K562 (cell line): ENCODE results near the gene BCAN. TPM values are rescaled to one million over a fixed set of nuclear protein-coding genes. Genes with fewer than 3 reads are reported as not detected.
A peak's percentile ranks its signal among the peaks of the same experiment; 100 is the strongest.

Experiments used
- GABPB1 ChIP-seq: sonication (generic); formaldehyde crosslinking; IDR thresholded peaks from 2 replicates; pipeline ENCODE4 v1.8.0; 2022; ENCODE audit warnings: mild to moderate bottlenecking, missing genetic modification reagents
- GABPB2 ChIP-seq: fragments of 250-450 bp; sonication (Bioruptor Pico); conservative IDR thresholded peaks from 2 replicates; pipeline ENCODE4 v1.5.1; 2021; ENCODE audit warnings: mild to moderate bottlenecking
- HDAC2 ChIP-seq: fragments of 450-650 bp; IDR thresholded peaks from 2 replicates; pipeline ENCODE4 v1.6.1; 2016; ENCODE audit warnings: mild to moderate bottlenecking
- L3MBTL2 ChIP-seq: fragments of 450-650 bp; IDR thresholded peaks from 2 replicates; pipeline ENCODE4 v1.6.1; 2016; ENCODE audit warnings: mild to moderate bottlenecking, moderate library complexity
- POLR2G ChIP-seq: fragments of 200-400 bp; formaldehyde crosslinking; IDR thresholded peaks from 2 replicates; pipeline ENCODE4 v1.6.1; 2017; ENCODE audit warnings: low read depth, mild to moderate bottlenecking, antibody characterized with exemption, low read length, moderate library complexity
- SAFB ChIP-seq: fragments of 200-400 bp; formaldehyde crosslinking; IDR thresholded peaks from 2 replicates; pipeline ENCODE4 v1.6.1; 2017; ENCODE audit warnings: low read depth, low read length, borderline replicate concordance
- TAF7 ChIP-seq: fragments of 450-650 bp; IDR thresholded peaks from 2 replicates; pipeline ENCODE4 v1.6.1; 2016; ENCODE audit warnings: missing genetic modification characterization, missing compliant biosample characterization
- TBP ChIP-seq: optimal IDR thresholded peaks from 2 replicates; pipeline ENCODE3; 2011; ENCODE audit warnings: low read depth, low read length, improper control_type of control experiment
- TGIF2 ChIP-seq: sonication (generic); formaldehyde crosslinking; IDR thresholded peaks from 2 replicates; pipeline ENCODE4 v1.8.1; 2022; ENCODE audit warnings: mild to moderate bottlenecking, missing genetic modification reagents, moderate library complexity
- U2AF1 ChIP-seq: fragments of 200-400 bp; formaldehyde crosslinking; optimal IDR thresholded peaks from 2 replicates; pipeline ENCODE3; 2017; ENCODE audit warnings: mild to moderate bottlenecking, low read depth, low read length, moderate library complexity
- ZNF140 ChIP-seq: fragments of 250-450 bp; sonication (Bioruptor Pico); IDR thresholded peaks from 2 replicates; pipeline ENCODE4 v1.8.0; 2021; ENCODE audit warnings: moderate library complexity, mild to moderate bottlenecking, inconsistent platforms
- polyA plus RNA-seq, 8 experiments: library from polyadenylated mRNA; depleted of rRNA in 4 of 8; stranded (reverse) in 5 of 8; unstranded in 3 of 8; fragments of >200 nt; fragmentation: Nextera tagmentation in 2 of 8; fragmentation: Illumina TruSeq in 1 of 8; extraction: Ambion mirVana in 2 of 8; extraction: Trizol in 1 of 8; gene quantifications; 2 replicates each; pipeline versions ENCODE4 v1.2.1 to v1.2.3, GENCODE V29; 2011 to 2014; ENCODE audit warnings: inconsistent platforms in 1 of 8, missing spikeins in 1 of 8
- total RNA-seq, 7 experiments: library from RNA; depleted of rRNA in 6 of 7; stranded (reverse); fragments of >200 nt in 6 of 7; fragmentation: Illumina TruSeq in 2 of 7; extraction: Trizol in 2 of 7; gene quantifications; 2 replicates each; pipeline versions ENCODE4 v1.2.1 to v1.2.3, GENCODE V29; 2011 to 2021; ENCODE audit warnings: low replicate concordance in 1 of 7
- TF ChIP-seq, protein P1 (sequence below): fragments of 150-350 bp; conservative IDR thresholded peaks from 2 replicates; pipeline ENCODE4 v1.6.1; 2014; ENCODE audit warnings: low read length
- TF ChIP-seq, protein P2 (sequence below), 3 experiments: fragments of 200-800 bp in 1 of 3; sonication (Bioruptor generic) in 1 of 3; sonication (generic) in 1 of 3; formaldehyde crosslinking in 1 of 3; IDR thresholded peaks; 2 replicates each; pipeline versions ENCODE4 v1.6.1 to v1.8.0; 2016 to 2022; ENCODE audit warnings: mild to moderate bottlenecking in 2 of 3, missing compliant biosample characterization in 2 of 3, missing genetic modification characterization in 2 of 3, missing genetic modification reagents in 1 of 3
- TF ChIP-seq, protein P3 (sequence below): IDR thresholded peaks from 2 replicates; pipeline ENCODE4 v1.6.1; 2014; ENCODE audit warnings: antibody characterized with exemption
- TF ChIP-seq, protein P4 (sequence below): fragments of 250-450 bp; sonication (Bioruptor Pico); IDR thresholded peaks from 2 replicates; pipeline ENCODE4 v1.4.0; 2020; ENCODE audit warnings: mild to moderate bottlenecking, moderate library complexity
- TF ChIP-seq, protein P5 (sequence below): fragments of 250-450 bp; sonication (Bioruptor Pico); IDR thresholded peaks from 2 replicates; pipeline ENCODE4 v1.5.0; 2020; ENCODE audit warnings: mild to moderate bottlenecking

The BCAN gene
- total and polyA plus RNA-seq, 9 of the 15 experiments (the other 6 are each of a cell fraction or from before 2014, with no cell fraction given): 0.04 to 0.33 (median 0.14) TPM; not detected in 5

DNA sequence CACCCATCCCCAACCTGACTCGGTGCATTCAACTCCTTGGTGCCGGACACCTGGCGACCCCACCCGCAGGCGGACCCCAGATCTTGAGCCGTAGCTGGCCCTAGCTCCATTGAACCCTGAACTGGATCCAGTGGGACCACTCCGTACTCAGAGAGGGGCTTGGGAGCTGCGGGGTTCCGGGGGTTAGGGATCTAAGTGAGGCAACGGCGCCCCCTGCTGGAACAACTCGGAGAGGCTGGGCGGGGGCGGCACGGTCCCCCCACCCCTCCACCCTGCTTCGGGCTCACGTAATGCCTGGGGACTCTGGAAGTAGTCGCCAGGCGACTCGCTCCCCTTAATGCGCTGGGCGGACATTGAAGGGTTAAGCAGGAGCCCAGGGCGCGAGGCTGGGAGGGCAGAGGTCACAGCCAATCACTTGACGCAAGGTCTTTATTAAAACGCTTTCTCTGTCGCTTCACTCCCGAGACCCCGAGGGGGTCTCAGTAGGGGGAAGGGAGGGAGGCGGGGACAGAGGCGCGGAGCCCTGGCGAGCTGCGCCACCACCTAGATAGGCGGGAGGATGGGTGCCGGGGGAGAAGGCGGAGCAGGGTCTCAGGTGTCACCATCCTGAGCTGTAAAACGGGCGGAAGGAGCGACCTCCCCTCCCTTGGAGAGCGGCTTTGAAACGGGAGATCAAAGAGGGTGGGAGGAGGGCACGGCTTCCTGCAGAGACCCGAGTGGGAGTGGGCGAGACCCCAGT lies 64.2 kb downstream of the BCAN start (continued):
- TF ChIP-seq, protein P1, sequence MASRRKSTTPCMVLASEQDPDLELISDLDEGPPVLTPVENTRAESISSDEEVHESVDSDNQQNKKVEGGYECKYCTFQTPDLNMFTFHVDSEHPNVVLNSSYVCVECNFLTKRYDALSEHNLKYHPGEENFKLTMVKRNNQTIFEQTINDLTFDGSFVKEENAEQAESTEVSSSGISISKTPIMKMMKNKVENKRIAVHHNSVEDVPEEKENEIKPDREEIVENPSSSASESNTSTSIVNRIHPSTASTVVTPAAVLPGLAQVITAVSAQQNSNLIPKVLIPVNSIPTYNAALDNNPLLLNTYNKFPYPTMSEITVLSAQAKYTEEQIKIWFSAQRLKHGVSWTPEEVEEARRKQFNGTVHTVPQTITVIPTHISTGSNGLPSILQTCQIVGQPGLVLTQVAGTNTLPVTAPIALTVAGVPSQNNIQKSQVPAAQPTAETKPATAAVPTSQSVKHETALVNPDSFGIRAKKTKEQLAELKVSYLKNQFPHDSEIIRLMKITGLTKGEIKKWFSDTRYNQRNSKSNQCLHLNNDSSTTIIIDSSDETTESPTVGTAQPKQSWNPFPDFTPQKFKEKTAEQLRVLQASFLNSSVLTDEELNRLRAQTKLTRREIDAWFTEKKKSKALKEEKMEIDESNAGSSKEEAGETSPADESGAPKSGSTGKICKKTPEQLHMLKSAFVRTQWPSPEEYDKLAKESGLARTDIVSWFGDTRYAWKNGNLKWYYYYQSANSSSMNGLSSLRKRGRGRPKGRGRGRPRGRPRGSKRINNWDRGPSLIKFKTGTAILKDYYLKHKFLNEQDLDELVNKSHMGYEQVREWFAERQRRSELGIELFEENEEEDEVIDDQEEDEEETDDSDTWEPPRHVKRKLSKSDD: 0 out of 2 replicates have a peak, but pooled peaks have one; percentile 35
- TF ChIP-seq HDAC2 (peak; percentile 77; the same call in 1 of the 2 replicates), SAFB (peak; percentile 53; the same call in 1 of the 2 replicates), ZNF140 (CRISPR knock-in tag) (no peak), TGIF2 (no peak), L3MBTL2 (peak; percentile 44; the same call in 1 of the 2 replicates), TAF7 (tag) (peak; percentile 35; the same call in 1 of the 2 replicates), U2AF1 (no peak), GABPB2 (no peak), GABPB1 (peak; percentile 73), TBP (peak; percentile 34), POLR2G (peak; percentile 74)
- TF ChIP-seq, protein P2, sequence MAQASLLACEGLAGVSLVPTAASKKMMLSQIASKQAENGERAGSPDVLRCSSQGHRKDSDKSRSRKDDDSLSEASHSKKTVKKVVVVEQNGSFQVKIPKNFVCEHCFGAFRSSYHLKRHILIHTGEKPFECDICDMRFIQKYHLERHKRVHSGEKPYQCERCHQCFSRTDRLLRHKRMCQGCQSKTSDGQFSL (CRISPR knock-in tag; IDR thresholded peaks at IDR 0.05): peak; percentile 89; the same call in 1 of the 2 replicates
- TF ChIP-seq, protein P2 (tag; IDR thresholded peaks at IDR 0.05): peak in 1 of 2 experiments; percentile 79; a peak in 1 of 4 replicates
- TF ChIP-seq, protein P3, sequence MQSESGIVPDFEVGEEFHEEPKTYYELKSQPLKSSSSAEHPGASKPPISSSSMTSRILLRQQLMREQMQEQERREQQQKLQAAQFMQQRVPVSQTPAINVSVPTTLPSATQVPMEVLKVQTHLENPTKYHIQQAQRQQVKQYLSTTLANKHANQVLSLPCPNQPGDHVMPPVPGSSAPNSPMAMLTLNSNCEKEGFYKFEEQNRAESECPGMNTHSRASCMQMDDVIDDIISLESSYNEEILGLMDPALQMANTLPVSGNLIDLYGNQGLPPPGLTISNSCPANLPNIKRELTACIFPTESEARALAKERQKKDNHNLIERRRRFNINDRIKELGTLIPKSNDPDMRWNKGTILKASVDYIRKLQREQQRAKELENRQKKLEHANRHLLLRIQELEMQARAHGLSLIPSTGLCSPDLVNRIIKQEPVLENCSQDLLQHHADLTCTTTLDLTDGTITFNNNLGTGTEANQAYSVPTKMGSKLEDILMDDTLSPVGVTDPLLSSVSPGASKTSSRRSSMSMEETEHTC: 0 out of 2 replicates have a peak, but pooled peaks have one; percentile 15
- TF ChIP-seq, protein P4, sequence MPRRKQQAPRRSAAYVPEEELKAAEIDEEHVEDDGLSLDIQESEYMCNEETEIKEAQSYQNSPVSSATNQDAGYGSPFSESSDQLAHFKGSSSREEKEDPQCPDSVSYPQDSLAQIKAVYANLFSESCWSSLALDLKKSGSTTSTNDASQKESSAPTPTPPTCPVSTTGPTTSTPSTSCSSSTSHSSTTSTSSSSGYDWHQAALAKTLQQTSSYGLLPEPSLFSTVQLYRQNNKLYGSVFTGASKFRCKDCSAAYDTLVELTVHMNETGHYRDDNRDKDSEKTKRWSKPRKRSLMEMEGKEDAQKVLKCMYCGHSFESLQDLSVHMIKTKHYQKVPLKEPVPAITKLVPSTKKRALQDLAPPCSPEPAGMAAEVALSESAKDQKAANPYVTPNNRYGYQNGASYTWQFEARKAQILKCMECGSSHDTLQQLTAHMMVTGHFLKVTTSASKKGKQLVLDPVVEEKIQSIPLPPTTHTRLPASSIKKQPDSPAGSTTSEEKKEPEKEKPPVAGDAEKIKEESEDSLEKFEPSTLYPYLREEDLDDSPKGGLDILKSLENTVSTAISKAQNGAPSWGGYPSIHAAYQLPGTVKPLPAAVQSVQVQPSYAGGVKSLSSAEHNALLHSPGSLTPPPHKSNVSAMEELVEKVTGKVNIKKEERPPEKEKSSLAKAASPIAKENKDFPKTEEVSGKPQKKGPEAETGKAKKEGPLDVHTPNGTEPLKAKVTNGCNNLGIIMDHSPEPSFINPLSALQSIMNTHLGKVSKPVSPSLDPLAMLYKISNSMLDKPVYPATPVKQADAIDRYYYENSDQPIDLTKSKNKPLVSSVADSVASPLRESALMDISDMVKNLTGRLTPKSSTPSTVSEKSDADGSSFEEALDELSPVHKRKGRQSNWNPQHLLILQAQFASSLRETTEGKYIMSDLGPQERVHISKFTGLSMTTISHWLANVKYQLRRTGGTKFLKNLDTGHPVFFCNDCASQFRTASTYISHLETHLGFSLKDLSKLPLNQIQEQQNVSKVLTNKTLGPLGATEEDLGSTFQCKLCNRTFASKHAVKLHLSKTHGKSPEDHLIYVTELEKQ (CRISPR knock-in tag): no peak
- TF ChIP-seq, protein P5, sequence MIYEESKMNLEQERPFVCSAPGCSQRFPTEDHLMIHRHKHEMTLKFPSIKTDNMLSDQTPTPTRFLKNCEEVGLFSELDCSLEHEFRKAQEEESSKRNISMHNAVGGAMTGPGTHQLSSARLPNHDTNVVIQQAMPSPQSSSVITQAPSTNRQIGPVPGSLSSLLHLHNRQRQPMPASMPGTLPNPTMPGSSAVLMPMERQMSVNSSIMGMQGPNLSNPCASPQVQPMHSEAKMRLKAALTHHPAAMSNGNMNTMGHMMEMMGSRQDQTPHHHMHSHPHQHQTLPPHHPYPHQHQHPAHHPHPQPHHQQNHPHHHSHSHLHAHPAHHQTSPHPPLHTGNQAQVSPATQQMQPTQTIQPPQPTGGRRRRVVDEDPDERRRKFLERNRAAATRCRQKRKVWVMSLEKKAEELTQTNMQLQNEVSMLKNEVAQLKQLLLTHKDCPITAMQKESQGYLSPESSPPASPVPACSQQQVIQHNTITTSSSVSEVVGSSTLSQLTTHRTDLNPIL (CRISPR knock-in tag): no peak
